ENCODE measurements around the gene PLPP3.

DNA sequence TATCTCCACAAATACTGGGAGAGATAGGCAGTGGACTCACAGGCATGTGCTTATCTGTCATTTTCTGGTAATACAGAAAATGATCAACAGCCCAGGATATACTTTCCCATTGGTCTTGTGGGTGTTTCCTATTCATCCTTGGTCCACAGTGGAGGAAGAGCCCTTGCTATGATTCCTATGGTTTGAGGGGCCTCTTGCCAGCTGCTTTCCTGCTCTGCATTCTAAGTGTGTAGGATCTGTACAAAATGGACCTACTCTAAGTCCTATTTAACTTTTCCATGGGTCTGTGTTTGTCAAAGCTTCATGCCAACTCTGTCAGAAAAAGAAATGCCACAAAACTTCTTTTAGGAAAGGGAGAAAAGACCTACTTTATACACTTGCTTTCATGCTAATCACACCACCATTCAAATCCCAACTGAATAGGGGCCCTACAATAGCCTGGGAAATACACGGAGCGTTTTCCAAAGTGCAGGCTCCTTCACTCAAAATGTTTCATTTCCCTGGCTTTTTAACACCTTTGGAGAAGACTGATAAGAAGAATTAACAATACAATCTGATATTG lies 16.4 kb downstream of the PLPP3 start:
- no peak for TF ChIP-seq CTCF (IDR thresholded peaks at IDR 0.05 in 2 of 3, conservative IDR thresholded peaks at IDR 0.05 in 1 of 3; ENCODE audit: borderline replicate concordance in 1 of 3, insufficient read depth in 1 of 3, low read depth in 2 of 3, low read length in 2 of 3)
- TF ChIP-seq YY1 (IDR thresholded peaks at IDR 0.05; ENCODE audit: extremely low read depth, insufficient replicate concordance, low read depth, low read length) = no peak
- no peak for TF ChIP-seq ZNF274 (IDR thresholded peaks at IDR 0.05; ENCODE audit: low read depth, low read length)
- TF ChIP-seq TCF7L2 (IDR thresholded peaks at IDR 0.05; ENCODE audit: borderline replicate concordance, extremely low read depth, insufficient read depth, insufficient read length) = no peak
- TF ChIP-seq POLR2A (IDR thresholded peaks at IDR 0.05; ENCODE audit: borderline replicate concordance, extremely low read depth, insufficient read depth, insufficient read length) = no peak
- TF ChIP-seq JUND (IDR thresholded peaks at IDR 0.05) = no peak
- no peak for TF ChIP-seq POLR2AphosphoS5 (IDR thresholded peaks at IDR 0.05; ENCODE audit: low read depth, low read length)
